Stimulated activated CD8-positive, alpha-beta memory T cell treated with anti-CD3 and anti-CD28 coated beads, Interleukin-12 subunit alpha, Interleukin-12 subunit beta, amount 100 ng/mL, for 24 hours (primary cell): ENCODE results near the gene SEC24A.
"Not testable (repeated sequence)": the region's sequence is repeated elsewhere in the genome, so short reads cannot be mapped to it uniquely, and the experiment has no call there.

Experiments
- DNase-seq: peaks from one replicate; pipeline ENCODE4 v3.0.0-alpha.2; 2020; ENCODE audit errors: extremely low read depth

SEC24A gene

GRCh38 chr5:134741052-134741451, 92.5 kb downstream of the SEC24A start:
- no peak for DNase-seq

- DNase-seq = no peak
These were observed 93.5 kb downstream of the SEC24A start for GRCh38 chr5:134742134-134742533.

GRCh38 chr5:134749415-134749814, 100.8 kb downstream of the SEC24A start:
- DNase-seq = no peak

- DNase-seq = no peak
These were observed 109.6 kb downstream of the SEC24A start for GRCh38 chr5:134758176-134758503.

DNA sequence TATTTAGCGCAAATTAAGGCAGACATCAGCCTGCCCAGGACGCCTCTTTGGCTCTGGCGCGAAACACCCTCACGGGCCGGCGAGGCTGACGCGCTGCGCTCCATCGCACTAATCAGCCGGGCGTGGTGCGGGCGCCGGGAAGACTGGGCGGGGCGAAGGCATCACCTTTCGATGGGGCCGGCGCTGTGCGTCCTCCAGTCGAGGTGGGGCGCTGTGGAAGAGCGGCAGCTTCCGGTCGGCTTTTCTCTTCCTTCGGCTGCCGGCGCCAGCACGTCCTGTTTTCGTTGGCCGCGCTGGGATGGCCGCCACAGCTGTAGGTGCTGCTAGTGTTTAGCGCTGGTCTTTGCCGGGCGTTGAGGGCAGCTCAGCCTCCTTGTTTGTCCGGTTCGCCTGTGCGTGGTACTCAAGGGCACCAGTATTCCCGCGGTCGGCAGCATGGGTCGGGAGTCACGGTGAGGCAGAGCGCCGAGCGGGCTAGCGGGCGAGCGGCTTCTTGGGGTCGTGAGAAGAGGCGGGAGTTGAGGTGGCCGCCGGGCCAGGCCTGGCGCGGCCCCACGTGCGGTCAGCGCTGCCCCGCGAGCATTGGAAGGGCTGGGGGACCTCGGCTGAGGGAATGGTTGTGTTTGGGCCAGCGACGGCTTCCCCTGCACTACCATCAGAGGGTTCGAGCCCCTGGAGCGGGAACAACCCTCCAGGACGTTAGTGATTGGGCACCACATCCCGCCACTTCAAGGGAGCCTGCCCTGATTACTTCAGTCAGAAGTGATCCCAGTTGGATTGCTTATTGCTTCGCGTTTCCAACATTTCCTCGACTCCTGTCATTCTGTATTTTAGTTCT, 110.1 kb downstream of the SEC24A start, which contains the start of gene DDX46:
Gene DDX46 (plus strand): TSS at position 276 of the 838 bp plus-strand sequence. CDS start 160 bp downstream, at position 436.
- peak; percentile 88 for DNase-seq

DNA sequence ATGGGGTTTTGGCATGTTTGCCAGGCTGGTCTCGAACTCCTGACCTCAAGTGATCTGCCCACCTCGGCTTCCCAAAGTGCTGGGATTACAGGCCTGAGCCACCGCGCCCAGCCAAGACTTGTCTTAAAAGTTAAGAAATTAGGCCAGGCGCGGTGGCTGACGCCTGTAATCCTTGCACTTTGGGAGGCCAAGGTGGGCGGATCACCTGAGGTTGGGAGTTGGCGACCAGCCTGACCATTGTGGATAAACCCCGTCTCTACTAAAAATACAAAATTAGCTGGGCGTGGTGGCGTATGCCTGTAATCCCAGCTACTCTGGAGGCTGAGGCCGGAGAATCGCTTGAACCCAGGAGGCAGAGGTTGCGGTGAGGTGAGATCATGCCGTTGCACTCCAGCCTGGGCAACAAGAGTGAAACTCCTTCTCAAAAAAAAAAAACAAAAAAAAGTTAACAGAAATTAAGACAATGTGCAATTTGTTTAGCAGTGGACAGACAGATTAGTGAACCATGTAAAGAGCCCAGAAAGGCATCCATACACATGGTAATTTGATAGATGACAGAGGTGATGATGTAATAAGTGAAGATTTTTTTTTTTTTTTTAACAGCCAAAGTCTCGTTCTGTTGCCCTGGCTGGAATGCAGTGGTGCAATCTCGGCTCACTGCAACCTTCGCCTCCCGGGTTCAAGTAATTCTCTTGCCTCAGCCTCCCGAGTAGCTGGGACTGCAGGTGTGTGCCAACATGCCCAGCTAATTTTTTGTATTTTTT, 119.1 kb downstream of the SEC24A start:
- DNase-seq = not testable (repeated sequence)

- DNase-seq = no peak
These were observed 120.6 kb downstream of the SEC24A start for GRCh38 chr5:134769206-134769605.

GRCh38 chr5:134772461-134773125, 124.0 kb downstream of the SEC24A start:
- no peak for DNase-seq

- DNase-seq = no peak
These were observed 128.8 kb downstream of the SEC24A start for GRCh38 chr5:134777366-134777765.
